Parathyroid adenoma (tissue), 2 donors: ENCODE results near the gene MARCHF7.
"Not testable (repeated sequence)": the region's sequence is repeated elsewhere in the genome, so short reads cannot be mapped to it uniquely, and the experiment has no call there.

Experiments
- H2AFZ ChIP-seq: fragments of 300-600 bp; sonication (generic); one replicate; pipeline ENCODE4 v1.7.0; 2017; ENCODE audit warnings: antibody characterized with exemption, mild to moderate bottlenecking
- H3K27ac ChIP-seq: fragments of 300-600 bp; sonication (generic); one replicate; pipeline ENCODE4 v1.7.0; 2017
- H3K27me3 ChIP-seq: fragments of 300-600 bp; sonication (generic); one replicate; pipeline ENCODE4 v1.7.0; 2017; ENCODE audit warnings: low read length; ENCODE audit not compliant: control insufficient read depth, insufficient read depth
- H3K36me3 ChIP-seq: fragments of 300-600 bp; sonication (generic); one replicate; pipeline ENCODE4 v1.7.0; 2017; ENCODE audit warnings: low read length; ENCODE audit not compliant: control insufficient read depth, insufficient read depth
- H3K4me1 ChIP-seq: fragments of 300-600 bp; sonication (generic); one replicate; pipeline ENCODE4 v1.7.0; 2017; ENCODE audit warnings: control low read depth
- H3K4me2 ChIP-seq: fragments of 300-600 bp; sonication (generic); one replicate; pipeline ENCODE4 v1.7.0; 2017; ENCODE audit warnings: low read length
- H3K4me3 ChIP-seq: fragments of 300-600 bp; sonication (generic); one replicate; pipeline ENCODE4 v1.7.0; 2017; ENCODE audit warnings: low read depth, low read length
- H3K79me2 ChIP-seq: fragments of 300-600 bp; sonication (generic); one replicate; pipeline ENCODE4 v1.7.0; 2017; ENCODE audit warnings: control low read depth
- H3K9ac ChIP-seq: fragments of 300-600 bp; sonication (generic); one replicate; pipeline ENCODE4 v1.7.0; 2017; ENCODE audit warnings: mild to moderate bottlenecking
- H3K9me3 ChIP-seq: fragments of 300-600 bp; sonication (generic); one replicate; pipeline ENCODE4 v1.7.0; 2017; ENCODE audit warnings: low read length; ENCODE audit not compliant: control insufficient read depth
- CTCF ChIP-seq: fragments of 300-600 bp; sonication (generic); IDR thresholded peaks from one replicate; pipeline ENCODE4 v1.7.0; 2017; ENCODE audit warnings: antibody characterized with exemption, mild to moderate bottlenecking
- donor health status: primary hyperparathyroidism.

Gene MARCHF7

GRCh38 chr2:159738509-159739390, 26.4 kb downstream of the MARCHF7 start:
- H3K36me3 ChIP-seq, result no peaks in the 10 kb centered on the region
- no peak for TF ChIP-seq CTCF
- H3K4me1 ChIP-seq, result no peaks in the 10 kb centered on the region

GRCh38 chr2:159742846-159743245, 30.5 kb downstream of the MARCHF7 start:
- no peak for TF ChIP-seq CTCF
- no peak overlapping the region for H3K4me3 ChIP-seq
- no peak overlapping the region for H3K9ac ChIP-seq
- no peak overlapping the region for H3K4me2 ChIP-seq
- no peaks in the 10 kb centered on the region for H3K27me3 ChIP-seq
- no peaks in the 10 kb centered on the region for H3K36me3 ChIP-seq
- no peak overlapping the region for H2AFZ ChIP-seq
- peaks cover 25% of the 10 kb centered on the region for H3K79me2 ChIP-seq
- H3K27ac ChIP-seq, result no peak overlapping the region
- no peaks in the 10 kb centered on the region for H3K9me3 ChIP-seq
- no peaks in the 10 kb centered on the region for H3K4me1 ChIP-seq

More at GRCh38 chr2:159738509-159739390, 26.4 kb downstream of the MARCHF7 start:
- Histone ChIP-seq H3K9ac (no peak overlapping the region), H3K4me2 (no peak overlapping the region), H2AFZ (no peak overlapping the region), H3K27ac (no peak overlapping the region), H3K27me3 (no peaks in the 10 kb centered on the region), H3K4me3 (no peak overlapping the region), H3K9me3 (no peaks in the 10 kb centered on the region), H3K79me2 (peaks cover 52% of the 10 kb centered on the region)

- no peak overlapping the region for H3K27ac ChIP-seq
- no peaks in the 10 kb centered on the region for H3K4me1 ChIP-seq
- no peak overlapping the region for H2AFZ ChIP-seq
Observed at GRCh38 chr2:159744363-159744762, 32.1 kb downstream of the MARCHF7 start.

GRCh38 chr2:159745237-159745636, 32.9 kb downstream of the MARCHF7 start:
- H3K36me3 ChIP-seq, H3K27me3 ChIP-seq: not testable (repeated sequence)

More at GRCh38 chr2:159744363-159744762, 32.1 kb downstream of the MARCHF7 start:
- TF ChIP-seq CTCF, result no peak
- no peaks in the 10 kb centered on the region for H3K36me3 ChIP-seq
- no peak overlapping the region for H3K4me2 ChIP-seq
- H3K79me2 ChIP-seq, result peaks cover 17% of the 10 kb centered on the region
- no peaks in the 10 kb centered on the region for H3K9me3 ChIP-seq
- no peak overlapping the region for H3K9ac ChIP-seq
- H3K4me3 ChIP-seq, result no peak overlapping the region
- no peaks in the 10 kb centered on the region for H3K27me3 ChIP-seq

GRCh38 chr2:159748089-159748488, 35.8 kb downstream of the MARCHF7 start:
- no peak overlapping the region for H2AFZ ChIP-seq
- no peak for TF ChIP-seq CTCF
- H3K4me1 ChIP-seq, result no peaks in the 10 kb centered on the region
- no peaks in the 10 kb centered on the region for H3K27me3 ChIP-seq
- no peak overlapping the region for H3K4me2 ChIP-seq
- peaks cover 23% of the 10 kb centered on the region for H3K79me2 ChIP-seq
- H3K27ac ChIP-seq, result no peak overlapping the region
- no peaks in the 10 kb centered on the region for H3K36me3 ChIP-seq
- H3K9ac ChIP-seq, result no peak overlapping the region
- H3K9me3 ChIP-seq, result no peaks in the 10 kb centered on the region
- no peak overlapping the region for H3K4me3 ChIP-seq

More at GRCh38 chr2:159745237-159745636, 32.9 kb downstream of the MARCHF7 start:
- not testable (repeated sequence) for H3K4me3 ChIP-seq, H2AFZ ChIP-seq, H3K4me2 ChIP-seq, H3K4me1 ChIP-seq, H3K9me3 ChIP-seq, H3K9ac ChIP-seq, H3K27ac ChIP-seq
- H3K79me2 ChIP-seq, result peaks cover 22% of the 10 kb centered on the region
